HepG2 (cell line): ENCODE measurements around the gene MATR3. TPM values are rescaled to one million over a fixed set of nuclear protein-coding genes. Genes with fewer than 3 reads are reported as not detected.

Source experiments
- CHD4 ChIP-seq: fragments of 200-600 bp; sonication (generic); IDR thresholded peaks from 2 replicates; pipeline ENCODE4 v1.7.0; 2017; ENCODE audit warnings: mild to moderate bottlenecking, low read length, borderline replicate concordance
- ETV6 ChIP-seq: sonication (generic); formaldehyde crosslinking; conservative IDR thresholded peaks from 2 replicates; pipeline ENCODE4 v1.4.0; 2020; ENCODE audit warnings: missing genetic modification reagents
- HNRNPLL ChIP-seq: fragments of 200-400 bp; formaldehyde crosslinking; IDR thresholded peaks from 2 replicates; pipeline ENCODE4 v1.6.1; 2017; ENCODE audit warnings: mild to moderate bottlenecking, low read depth, low read length; ENCODE audit not compliant: poor library complexity, severe bottlenecking
- LCORL ChIP-seq, 2 experiments: fragments of 450-650 bp in 1 of 2; sonication (generic) in 1 of 2; formaldehyde crosslinking in 1 of 2; IDR thresholded peaks; 2 replicates each; pipeline versions ENCODE4 v1.5.0 to v1.6.1; 2017 to 2020; ENCODE audit warnings: antibody characterized with exemption in 1 of 2, missing genetic modification reagents in 1 of 2
- MAF1 ChIP-seq: sonication (generic); formaldehyde crosslinking; IDR thresholded peaks from 2 replicates; pipeline ENCODE4 v1.5.0; 2020; ENCODE audit warnings: missing genetic modification reagents, borderline replicate concordance
- MXI1 ChIP-seq: IDR thresholded peaks from 3 replicates; pipeline ENCODE4 v1.6.1; 2012; ENCODE audit warnings: low read depth, low read length, inconsistent platforms, borderline replicate concordance
- NFE2L1 ChIP-seq: sonication (generic); formaldehyde crosslinking; IDR thresholded peaks from 2 replicates; pipeline ENCODE4 v1.4.0; 2020; ENCODE audit warnings: missing genetic modification reagents, mild to moderate bottlenecking, borderline replicate concordance
- NFYC ChIP-seq: IDR thresholded peaks from 2 replicates; pipeline ENCODE4 v1.6.1; 2016; ENCODE audit warnings: missing genetic modification reagents, missing compliant biosample characterization
- PTBP1 ChIP-seq: fragments of 200-400 bp; formaldehyde crosslinking; IDR thresholded peaks from 2 replicates; pipeline ENCODE4 v1.6.1; 2018; ENCODE audit warnings: low read length, low read depth; ENCODE audit not compliant: poor library complexity, severe bottlenecking
- TBL1XR1 ChIP-seq: fragments of 150-350 bp; IDR thresholded peaks from 2 replicates; pipeline ENCODE4 v1.6.1; 2014; ENCODE audit warnings: borderline replicate concordance, low read length; ENCODE audit not compliant: partially characterized antibody
- TBX3 ChIP-seq: fragments of 450-650 bp; IDR thresholded peaks from 2 replicates; pipeline ENCODE4 v1.6.1; 2017; ENCODE audit warnings: antibody characterized with exemption, mild to moderate bottlenecking, inconsistent platforms, borderline replicate concordance
- WIZ ChIP-seq: sonication (generic); formaldehyde crosslinking; IDR thresholded peaks from 2 replicates; pipeline ENCODE4 v1.5.1; 2020; ENCODE audit warnings: mild to moderate bottlenecking, missing genetic modification reagents
- XBP1 ChIP-seq: sonication (generic); formaldehyde crosslinking; IDR thresholded peaks from 2 replicates; pipeline ENCODE4 v1.5.0; 2020; ENCODE audit warnings: missing genetic modification reagents
- ZFP36 ChIP-seq: fragments of 150-350 bp; IDR thresholded peaks from 2 replicates; pipeline ENCODE4 v1.6.1; 2018; ENCODE audit warnings: borderline replicate concordance, low read length, low read depth; ENCODE audit not compliant: partially characterized antibody
- ZNF317 ChIP-seq: sonication (generic); formaldehyde crosslinking; IDR thresholded peaks from 2 replicates; pipeline ENCODE4 v1.5.0; 2020; ENCODE audit warnings: mild to moderate bottlenecking, missing genetic modification reagents
- ZNF746 ChIP-seq: sonication (generic); formaldehyde crosslinking; IDR thresholded peaks from 2 replicates; pipeline ENCODE4 v1.8.0; 2022; ENCODE audit warnings: mild to moderate bottlenecking, missing genetic modification reagents
- ZNF776 ChIP-seq: sonication (generic); formaldehyde crosslinking; IDR thresholded peaks from 2 replicates; pipeline ENCODE4 v1.4.0; 2020; ENCODE audit warnings: mild to moderate bottlenecking, missing genetic modification reagents
- polyA plus RNA-seq, 8 experiments: library from polyadenylated mRNA; depleted of rRNA in 3 of 8; stranded (reverse) in 7 of 8; unstranded in 1 of 8; fragments of >200 nt; fragmentation: Illumina TruSeq in 4 of 8; extraction: Trizol in 4 of 8; gene quantifications; 2 replicates each; pipeline versions ENCODE4 v1.2.1 to v1.2.3, GENCODE V29; 2011 to 2016; ENCODE audit warnings: low read depth in 4 of 8, missing spikeins in 1 of 8, mixed read lengths in 1 of 8; ENCODE audit not compliant: insufficient read depth in 1 of 8
- total RNA-seq, 5 experiments: library from RNA; depleted of rRNA; stranded (reverse); fragments of >200 nt; fragmentation: Illumina TruSeq; extraction: Trizol; gene quantifications; 2 replicates each; pipeline ENCODE4 v1.2.3, GENCODE V29; 2016; ENCODE audit warnings: low read depth in 1 of 5
- TF ChIP-seq, protein P1 (sequence below): IDR thresholded peaks from 2 replicates; pipeline ENCODE4 v1.4.0; 2020; ENCODE audit warnings: mild to moderate bottlenecking, missing genetic modification reagents
- TF ChIP-seq, protein P2 (sequence below): IDR thresholded peaks from 2 replicates; pipeline ENCODE4 v1.6.1; 2016; ENCODE audit warnings: missing compliant biosample characterization, missing genetic modification reagents, borderline replicate concordance
- TF ChIP-seq, protein P3 (sequence below): sonication (generic); formaldehyde crosslinking; IDR thresholded peaks from 2 replicates; pipeline ENCODE4 v1.5.0; 2020; ENCODE audit warnings: mild to moderate bottlenecking, missing genetic modification reagents
- TF ChIP-seq, protein P4 (sequence below): sonication (generic); formaldehyde crosslinking; IDR thresholded peaks from 2 replicates; pipeline ENCODE4 v1.4.0; 2020; ENCODE audit warnings: missing genetic modification reagents

The MATR3 gene
- total and polyA plus RNA-seq, 2 of the 13 experiments (the other 11 are each of a cell fraction or from before 2014, with no cell fraction given) = 94.2 to 341 TPM

DNA sequence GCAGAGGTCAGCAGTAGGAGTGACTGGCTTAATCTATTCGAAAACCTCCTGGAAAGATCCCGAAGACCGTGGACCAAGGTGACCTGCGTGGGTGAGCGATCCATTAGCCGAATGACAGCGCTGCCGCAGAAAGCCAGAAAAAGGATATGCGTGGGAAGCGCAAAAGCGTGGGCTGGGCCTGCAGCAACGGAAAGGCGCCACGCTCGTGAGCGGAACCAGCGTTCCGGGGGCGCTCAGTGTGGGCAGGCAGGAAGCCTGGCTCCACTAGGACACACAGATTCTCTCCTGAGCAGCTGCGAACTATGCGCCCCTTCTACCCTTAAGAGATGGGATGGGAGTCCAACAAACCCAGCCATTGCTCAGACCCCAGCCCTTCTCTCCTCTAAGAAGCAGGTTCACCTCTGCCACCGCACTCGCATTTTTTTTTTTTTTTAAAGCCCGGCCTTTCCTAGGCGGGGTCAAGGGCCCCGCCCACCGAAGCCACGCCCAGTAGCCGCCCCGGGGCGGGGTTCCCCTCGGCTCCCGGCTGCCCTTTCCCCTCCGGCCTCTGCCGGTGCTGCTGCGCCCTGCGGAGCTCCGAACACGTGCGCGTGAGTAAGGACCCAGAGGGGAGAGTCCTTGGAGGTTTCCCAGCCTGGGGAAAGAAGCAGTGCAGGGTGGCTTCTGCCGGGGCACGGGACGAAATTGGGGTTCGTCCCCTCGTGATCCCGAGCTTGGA lies 19.8 kb upstream of the MATR3 start (continued):
- TF ChIP-seq, protein P1, sequence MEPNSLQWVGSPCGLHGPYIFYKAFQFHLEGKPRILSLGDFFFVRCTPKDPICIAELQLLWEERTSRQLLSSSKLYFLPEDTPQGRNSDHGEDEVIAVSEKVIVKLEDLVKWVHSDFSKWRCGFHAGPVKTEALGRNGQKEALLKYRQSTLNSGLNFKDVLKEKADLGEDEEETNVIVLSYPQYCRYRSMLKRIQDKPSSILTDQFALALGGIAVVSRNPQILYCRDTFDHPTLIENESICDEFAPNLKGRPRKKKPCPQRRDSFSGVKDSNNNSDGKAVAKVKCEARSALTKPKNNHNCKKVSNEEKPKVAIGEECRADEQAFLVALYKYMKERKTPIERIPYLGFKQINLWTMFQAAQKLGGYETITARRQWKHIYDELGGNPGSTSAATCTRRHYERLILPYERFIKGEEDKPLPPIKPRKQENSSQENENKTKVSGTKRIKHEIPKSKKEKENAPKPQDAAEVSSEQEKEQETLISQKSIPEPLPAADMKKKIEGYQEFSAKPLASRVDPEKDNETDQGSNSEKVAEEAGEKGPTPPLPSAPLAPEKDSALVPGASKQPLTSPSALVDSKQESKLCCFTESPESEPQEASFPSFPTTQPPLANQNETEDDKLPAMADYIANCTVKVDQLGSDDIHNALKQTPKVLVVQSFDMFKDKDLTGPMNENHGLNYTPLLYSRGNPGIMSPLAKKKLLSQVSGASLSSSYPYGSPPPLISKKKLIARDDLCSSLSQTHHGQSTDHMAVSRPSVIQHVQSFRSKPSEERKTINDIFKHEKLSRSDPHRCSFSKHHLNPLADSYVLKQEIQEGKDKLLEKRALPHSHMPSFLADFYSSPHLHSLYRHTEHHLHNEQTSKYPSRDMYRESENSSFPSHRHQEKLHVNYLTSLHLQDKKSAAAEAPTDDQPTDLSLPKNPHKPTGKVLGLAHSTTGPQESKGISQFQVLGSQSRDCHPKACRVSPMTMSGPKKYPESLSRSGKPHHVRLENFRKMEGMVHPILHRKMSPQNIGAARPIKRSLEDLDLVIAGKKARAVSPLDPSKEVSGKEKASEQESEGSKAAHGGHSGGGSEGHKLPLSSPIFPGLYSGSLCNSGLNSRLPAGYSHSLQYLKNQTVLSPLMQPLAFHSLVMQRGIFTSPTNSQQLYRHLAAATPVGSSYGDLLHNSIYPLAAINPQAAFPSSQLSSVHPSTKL = peak; percentile 43; the same call in 1 of the 2 replicates
- TF ChIP-seq MXI1 (peak; percentile 99), XBP1 (CRISPR knock-in tag) (0 out of 2 replicates have a peak, but pooled peaks have one; percentile 29), TBL1XR1 (peak; percentile 10), MAF1 (CRISPR knock-in tag) (0 out of 2 replicates have a peak, but pooled peaks have one; percentile 64), NFYC (CRISPR knock-in tag) (no peak), HNRNPLL (peak; percentile 95), ZNF746 (CRISPR knock-in tag) (peak; percentile 67; the same call in 1 of the 2 replicates), ZFP36 (no peak), ZNF776 (CRISPR knock-in tag) (no peak), CHD4 (no peak), LCORL (IDR thresholded peaks at IDR 0.05) (no peak), LCORL (CRISPR knock-in tag; IDR thresholded peaks at IDR 0.05) (no peak), NFE2L1 (no peak), TBX3 (no peak), ZNF317 (CRISPR knock-in tag) (no peak; the same call in 1 of the 2 replicates), PTBP1 (no peak), WIZ (CRISPR knock-in tag) (no peak; the same call in 1 of the 2 replicates), ETV6 (CRISPR knock-in tag) (no peak)
- TF ChIP-seq, protein P2, sequence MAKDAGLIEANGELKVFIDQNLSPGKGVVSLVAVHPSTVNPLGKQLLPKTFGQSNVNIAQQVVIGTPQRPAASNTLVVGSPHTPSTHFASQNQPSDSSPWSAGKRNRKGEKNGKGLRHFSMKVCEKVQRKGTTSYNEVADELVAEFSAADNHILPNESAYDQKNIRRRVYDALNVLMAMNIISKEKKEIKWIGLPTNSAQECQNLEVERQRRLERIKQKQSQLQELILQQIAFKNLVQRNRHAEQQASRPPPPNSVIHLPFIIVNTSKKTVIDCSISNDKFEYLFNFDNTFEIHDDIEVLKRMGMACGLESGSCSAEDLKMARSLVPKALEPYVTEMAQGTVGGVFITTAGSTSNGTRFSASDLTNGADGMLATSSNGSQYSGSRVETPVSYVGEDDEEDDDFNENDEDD (CRISPR knock-in tag) = peak; percentile 59
- TF ChIP-seq, protein P3, sequence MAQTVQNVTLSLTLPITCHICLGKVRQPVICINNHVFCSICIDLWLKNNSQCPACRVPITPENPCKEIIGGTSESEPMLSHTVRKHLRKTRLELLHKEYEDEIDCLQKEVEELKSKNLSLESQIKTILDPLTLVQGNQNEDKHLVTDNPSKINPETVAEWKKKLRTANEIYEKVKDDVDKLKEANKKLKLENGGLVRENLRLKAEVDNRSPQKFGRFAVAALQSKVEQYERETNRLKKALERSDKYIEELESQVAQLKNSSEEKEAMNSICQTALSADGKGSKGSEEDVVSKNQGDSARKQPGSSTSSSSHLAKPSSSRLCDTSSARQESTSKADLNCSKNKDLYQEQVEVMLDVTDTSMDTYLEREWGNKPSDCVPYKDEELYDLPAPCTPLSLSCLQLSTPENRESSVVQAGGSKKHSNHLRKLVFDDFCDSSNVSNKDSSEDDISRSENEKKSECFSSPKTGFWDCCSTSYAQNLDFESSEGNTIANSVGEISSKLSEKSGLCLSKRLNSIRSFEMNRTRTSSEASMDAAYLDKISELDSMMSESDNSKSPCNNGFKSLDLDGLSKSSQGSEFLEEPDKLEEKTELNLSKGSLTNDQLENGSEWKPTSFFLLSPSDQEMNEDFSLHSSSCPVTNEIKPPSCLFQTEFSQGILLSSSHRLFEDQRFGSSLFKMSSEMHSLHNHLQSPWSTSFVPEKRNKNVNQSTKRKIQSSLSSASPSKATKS = no peak
- TF ChIP-seq, protein P4, sequence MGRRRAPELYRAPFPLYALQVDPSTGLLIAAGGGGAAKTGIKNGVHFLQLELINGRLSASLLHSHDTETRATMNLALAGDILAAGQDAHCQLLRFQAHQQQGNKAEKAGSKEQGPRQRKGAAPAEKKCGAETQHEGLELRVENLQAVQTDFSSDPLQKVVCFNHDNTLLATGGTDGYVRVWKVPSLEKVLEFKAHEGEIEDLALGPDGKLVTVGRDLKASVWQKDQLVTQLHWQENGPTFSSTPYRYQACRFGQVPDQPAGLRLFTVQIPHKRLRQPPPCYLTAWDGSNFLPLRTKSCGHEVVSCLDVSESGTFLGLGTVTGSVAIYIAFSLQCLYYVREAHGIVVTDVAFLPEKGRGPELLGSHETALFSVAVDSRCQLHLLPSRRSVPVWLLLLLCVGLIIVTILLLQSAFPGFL = no peak
